HFF-Myc (cell line): ENCODE data around the gene PKMYT1.

ENCODE experiments used
- DNase-seq: peaks from one replicate; pipeline ENCODE4 v3.0.0-alpha.2; 2011; ENCODE audit warnings: low read depth; ENCODE audit errors: extremely low read depth
- H3K4me3 ChIP-seq: replicated peaks from 2 replicates; pipeline ENCODE4 v1.5.1; 2011; ENCODE audit warnings: low read depth, mild to moderate bottlenecking, control low read depth, low read length
- CTCF ChIP-seq: IDR thresholded peaks from 2 replicates; pipeline ENCODE4 v1.5.1; 2012; ENCODE audit warnings: mild to moderate bottlenecking, low read depth, low read length, control low read depth; ENCODE audit errors: missing control alignments

The PKMYT1 gene

GRCh38 chr16:3004781-3005284 lies 24.6 kb upstream of the PKMYT1 start:
- DNase-seq = no peak
- no peak overlapping the region for H3K4me3 ChIP-seq
- no peak for TF ChIP-seq CTCF

GRCh38 chr16:3004319-3004718 lies 24.1 kb upstream of the PKMYT1 start:
- no peak for TF ChIP-seq CTCF
- no peak overlapping the region for H3K4me3 ChIP-seq
- no peak for DNase-seq

GRCh38 chr16:3003582-3004270 lies 23.5 kb upstream of the PKMYT1 start:
- peak; percentile 96 for DNase-seq
- no peak overlapping the region for H3K4me3 ChIP-seq
- TF ChIP-seq CTCF = peak; percentile 56

GRCh38 chr16:3001316-3001715 lies 21.1 kb upstream of the PKMYT1 start:
- no peak for DNase-seq
- TF ChIP-seq CTCF = no peak
- H3K4me3 ChIP-seq = no peak overlapping the region

GRCh38 chr16:3000540-3000939 lies 20.3 kb upstream of the PKMYT1 start:
- DNase-seq = no peak
- H3K4me3 ChIP-seq = no peak overlapping the region
- TF ChIP-seq CTCF = no peak

- no peak for TF ChIP-seq CTCF
- DNase-seq = no peak
- no peak overlapping the region for H3K4me3 ChIP-seq
These were observed 19.7 kb upstream of the PKMYT1 start for GRCh38 chr16:2999929-3000328.

GRCh38 chr16:2996298-2996697 lies 16.1 kb upstream of the PKMYT1 start:
- no peak overlapping the region for H3K4me3 ChIP-seq
- no peak for TF ChIP-seq CTCF
- no peak for DNase-seq
